Activated T-cell treated with anti-CD3 and anti-CD28 coated beads for 48 hours (primary cell): ENCODE measurements around the gene ADCY1.

Experiments
- DNase-seq: peaks from one replicate; pipeline ENCODE4 v3.0.0-alpha.2; 2020; ENCODE audit warnings: low read depth

The ADCY1 gene

DNA sequence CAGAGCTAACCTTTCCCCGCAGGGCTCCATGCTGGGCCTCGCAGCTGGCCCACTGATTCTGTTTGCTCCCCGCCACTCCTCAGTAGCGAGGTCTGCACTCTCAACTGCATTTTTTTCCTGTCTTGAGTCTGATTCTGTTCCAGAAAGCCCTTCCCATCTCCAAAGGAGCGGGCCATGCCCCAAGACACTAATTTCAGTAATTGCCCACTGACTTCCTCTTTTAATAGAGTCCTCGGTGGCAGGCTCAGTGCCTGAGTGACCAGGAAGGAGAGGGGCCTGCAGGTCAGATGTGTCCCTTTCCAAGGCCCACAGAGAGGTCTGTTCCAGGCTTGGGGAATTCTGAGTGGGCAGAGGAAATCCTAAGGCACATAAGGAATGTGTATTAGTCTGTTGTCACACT, 77.4 kb downstream of the ADCY1 start:
- no peak for DNase-seq

DNA sequence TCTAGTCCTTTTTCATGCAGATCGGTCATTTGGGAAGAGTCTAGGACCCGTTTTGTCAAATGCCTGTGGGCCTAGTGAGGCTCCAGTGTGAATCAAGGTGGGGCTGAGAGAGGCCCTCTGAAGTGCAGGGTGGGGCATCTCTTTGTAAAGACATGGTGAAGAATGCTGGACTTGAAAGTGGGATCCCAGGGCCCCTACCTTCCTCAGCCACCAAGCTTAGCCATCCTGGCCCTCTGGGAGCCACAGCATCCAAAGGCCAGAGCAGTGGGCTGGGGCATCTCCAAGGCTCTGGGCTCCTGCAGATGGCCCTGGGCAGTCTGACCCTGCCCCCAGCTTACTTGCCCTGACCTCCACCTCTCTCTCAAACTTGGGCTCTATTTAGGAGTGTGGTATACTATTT, 78.5 kb downstream of the ADCY1 start:
- no peak for DNase-seq

GRCh38 chr7:45653209-45653907, 79.2 kb downstream of the ADCY1 start:
- DNase-seq = no peak

GRCh38 chr7:45654341-45654740, 80.2 kb downstream of the ADCY1 start:
- no peak for DNase-seq

- DNase-seq = no peak
Measured at GRCh38 chr7:45655539-45655938, 81.4 kb downstream of the ADCY1 start.

DNA sequence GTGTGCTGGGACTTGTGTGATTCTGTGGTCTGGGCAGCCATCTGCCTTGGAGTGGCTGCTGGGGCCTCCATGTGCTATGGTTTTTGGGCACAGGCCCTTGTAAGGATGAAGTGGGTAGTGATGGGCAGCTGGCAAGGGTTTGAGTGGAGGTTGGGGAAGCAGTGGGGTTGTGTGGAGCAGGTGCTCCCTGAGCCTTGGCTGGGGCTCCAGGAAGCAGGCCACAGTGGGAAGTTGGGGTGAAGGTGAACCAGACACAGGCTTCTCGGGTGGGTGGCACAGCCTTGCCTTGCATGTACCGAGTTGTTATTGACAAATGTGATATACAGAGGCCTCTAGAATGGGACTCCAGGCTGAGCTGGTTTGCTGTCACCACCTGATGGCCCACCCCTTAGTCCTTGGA, 82.3 kb downstream of the ADCY1 start:
- DNase-seq = no peak

- no peak for DNase-seq
Measured at GRCh38 chr7:45657136-45657889, 83.1 kb downstream of the ADCY1 start.

GRCh38 chr7:45657890-45658715, 83.9 kb downstream of the ADCY1 start:
- no peak for DNase-seq

DNA sequence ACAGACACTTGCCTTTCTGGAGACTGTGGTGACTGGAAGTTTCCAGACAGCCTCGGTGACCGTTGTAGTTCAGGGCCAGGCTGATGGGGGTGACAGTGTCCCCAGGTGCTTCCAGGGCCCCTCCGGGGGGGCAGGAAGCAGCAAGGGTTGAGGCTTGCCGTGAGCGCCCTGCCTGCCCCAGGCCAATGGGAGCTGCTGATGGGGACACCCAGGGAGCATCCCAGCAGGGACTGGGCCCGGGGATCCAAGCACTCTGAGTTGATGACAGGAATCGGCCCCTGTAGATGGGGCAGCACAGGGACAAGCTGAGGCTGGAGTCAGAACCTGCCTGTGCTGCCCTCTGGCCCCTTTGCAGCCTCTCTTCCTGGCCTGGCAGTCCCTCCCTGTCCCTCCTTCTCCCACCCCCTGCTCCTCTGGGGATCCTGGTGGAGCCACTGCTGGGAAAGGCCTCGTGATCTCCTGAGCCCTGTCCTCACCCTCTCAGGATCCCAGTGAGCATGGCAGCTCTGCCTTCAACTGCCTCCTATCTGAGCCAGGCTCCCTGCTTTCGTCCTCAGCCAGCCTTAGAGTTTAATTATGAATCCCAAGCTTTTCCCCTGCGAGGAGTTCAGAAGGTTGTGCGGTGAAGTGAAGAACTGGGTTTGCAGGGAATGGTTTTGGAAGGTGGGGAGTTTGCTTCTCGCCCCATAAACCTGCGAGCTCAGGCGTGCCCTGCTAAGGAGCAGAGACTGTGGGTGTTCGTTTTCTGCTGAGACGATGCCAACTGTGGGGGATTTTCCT, 84.7 kb downstream of the ADCY1 start:
- no peak for DNase-seq

GRCh38 chr7:45659496-45660139, 85.5 kb downstream of the ADCY1 start:
- no peak for DNase-seq

DNA sequence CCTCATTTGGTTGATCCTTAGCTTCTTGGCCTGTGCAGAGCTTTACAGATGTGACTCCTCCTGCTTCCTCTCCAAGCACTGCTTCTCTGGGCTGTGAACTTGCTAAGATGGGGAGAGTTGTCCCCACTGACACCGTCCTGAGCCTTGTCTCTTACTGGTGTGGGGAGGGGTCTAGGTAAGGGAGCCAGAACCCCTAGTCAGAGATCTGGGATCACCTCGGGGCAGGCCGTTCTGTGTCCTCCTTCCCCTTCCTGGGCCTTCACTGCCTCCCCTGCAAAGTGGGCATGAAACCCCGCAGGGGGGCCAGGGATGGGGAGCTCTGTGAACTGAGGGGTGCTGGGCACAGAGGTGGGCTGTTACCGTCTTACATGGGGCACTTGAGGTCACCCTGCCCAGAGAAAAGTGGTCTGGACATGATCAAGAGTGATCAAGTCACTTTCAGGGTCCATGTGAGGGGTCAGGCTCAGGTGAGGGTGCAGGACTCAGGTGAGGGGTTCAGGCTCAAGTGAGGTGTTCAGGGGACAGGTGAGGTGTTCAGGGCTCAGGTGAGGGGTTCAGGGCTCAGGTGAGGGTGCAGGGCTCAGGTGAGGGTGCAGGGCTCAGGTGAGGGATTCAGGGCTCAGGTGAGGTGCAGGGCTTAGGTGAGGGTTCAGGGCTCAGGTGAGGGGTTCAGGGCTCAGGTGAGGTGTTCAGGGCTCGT, 86.2 kb downstream of the ADCY1 start:
- DNase-seq = no peak

- no peak for DNase-seq
Measured at GRCh38 chr7:45660901-45661211, 86.7 kb downstream of the ADCY1 start.

- DNase-seq = no peak
Measured at GRCh38 chr7:45661302-45661995, 87.3 kb downstream of the ADCY1 start.

- DNase-seq = no peak
Measured at GRCh38 chr7:45662018-45662417, 87.8 kb downstream of the ADCY1 start.

DNA sequence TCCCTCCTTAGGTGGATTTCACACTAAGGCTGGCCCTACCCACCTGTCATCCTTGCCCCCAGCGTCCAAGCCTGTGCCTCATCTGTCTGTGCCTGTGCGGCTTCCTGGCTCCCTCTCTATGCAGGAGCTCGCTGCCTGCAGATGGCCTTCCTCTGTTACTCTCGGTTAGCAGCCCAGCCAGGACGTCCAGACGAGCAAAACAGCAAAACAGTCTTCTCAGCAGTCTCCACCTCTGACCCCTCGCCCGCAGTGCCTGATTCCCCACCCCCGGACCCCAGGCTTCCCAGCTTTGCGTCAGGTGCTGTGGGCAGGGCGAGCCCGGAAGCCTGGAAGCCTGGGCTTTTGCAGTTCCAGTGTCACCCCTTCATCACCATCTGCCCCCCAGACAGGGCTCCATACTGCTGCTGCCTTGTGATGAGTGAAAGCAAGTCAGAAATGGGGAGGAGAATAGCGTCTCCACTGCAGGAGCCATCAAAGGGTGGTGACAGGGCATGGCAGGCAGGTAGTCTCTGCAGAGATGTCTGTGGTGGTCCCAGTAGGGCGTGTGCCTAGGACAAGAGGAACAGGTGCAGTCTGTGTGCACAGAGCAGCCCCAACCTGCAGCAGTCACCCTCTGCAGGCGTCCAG, 88.5 kb downstream of the ADCY1 start:
- DNase-seq = no peak

GRCh38 chr7:45663167-45663921, 89.2 kb downstream of the ADCY1 start:
- DNase-seq = peak; percentile 6

GRCh38 chr7:45663965-45664633, 89.9 kb downstream of the ADCY1 start:
- DNase-seq = no peak

GRCh38 chr7:45665172-45665571, 91.0 kb downstream of the ADCY1 start:
- DNase-seq = no peak

DNA sequence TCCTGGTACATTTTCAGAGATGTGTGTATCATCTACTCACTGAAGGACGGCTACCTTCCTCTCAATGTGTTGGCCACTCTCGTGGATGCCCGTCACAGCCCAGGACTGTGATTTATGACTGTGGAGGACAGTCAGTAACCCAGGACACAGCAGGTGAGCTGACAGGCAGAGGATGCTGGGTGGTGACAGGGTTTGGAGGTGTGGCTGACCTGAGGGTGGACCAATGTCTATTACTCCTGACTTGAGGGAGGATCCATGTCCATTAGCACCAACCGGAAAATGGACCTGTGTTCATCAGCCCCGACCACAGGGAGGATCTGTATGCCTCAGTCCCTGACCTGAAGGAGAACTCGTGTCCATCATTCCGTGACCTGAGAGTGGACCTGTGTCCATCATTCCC, 96.1 kb downstream of the ADCY1 start:
- DNase-seq = no peak
